ENCODE results near the gene BANF2. TPM values are rescaled to one million over a fixed set of nuclear protein-coding genes. Genes with fewer than 3 reads are reported as not detected.

Gene BANF2
- total and polyA plus RNA-seq, 2 of the 13 experiments (the other 11 are each of a cell fraction or from before 2014, with no cell fraction given), result 0.35 TPM; not detected in 1

DNA sequence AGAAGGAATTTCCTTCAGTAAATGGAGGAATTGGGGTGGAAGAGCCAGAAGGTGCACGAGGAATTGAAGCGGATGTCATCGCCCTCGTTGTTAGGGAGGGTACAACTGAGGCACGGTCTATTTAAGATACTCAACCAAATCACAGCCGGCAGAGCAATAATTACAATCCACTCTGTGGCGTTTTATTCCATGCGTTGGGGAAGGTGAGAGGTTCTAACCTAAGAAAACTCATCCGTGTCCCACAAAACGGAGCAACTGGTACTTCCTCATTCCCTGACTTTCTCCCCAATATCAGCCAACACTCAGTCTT, 16.9 kb upstream of the BANF2 start (continued):
- TF ChIP-seq ZZZ3 (CRISPR knock-in tag; IDR thresholded peaks at IDR 0.05; ENCODE audit: borderline replicate concordance) (no peak), TRIM24 (CRISPR knock-in tag; IDR thresholded peaks at IDR 0.05) (no peak), PRMT3 (CRISPR knock-in tag; IDR thresholded peaks at IDR 0.05; ENCODE audit: borderline replicate concordance, low read depth) (no peak), BCL6 (CRISPR knock-in tag; IDR thresholded peaks at IDR 0.05) (no peak), ONECUT2 (CRISPR knock-in tag; IDR thresholded peaks at IDR 0.05) (no peak), ZFP36L1 (CRISPR knock-in tag; IDR thresholded peaks at IDR 0.05) (0 out of 2 replicates have a peak, but pooled peaks have one; percentile 9), MEIS2 (CRISPR knock-in tag; IDR thresholded peaks at IDR 0.05) (no peak), POLR2AphosphoS5 (IDR thresholded peaks at IDR 0.05; ENCODE audit: low read depth, low read length) (no peak), ZNF24 (IDR thresholded peaks at IDR 0.05) (no peak; the same call in 1 of the 2 replicates)
- TF ChIP-seq, protein P1, sequence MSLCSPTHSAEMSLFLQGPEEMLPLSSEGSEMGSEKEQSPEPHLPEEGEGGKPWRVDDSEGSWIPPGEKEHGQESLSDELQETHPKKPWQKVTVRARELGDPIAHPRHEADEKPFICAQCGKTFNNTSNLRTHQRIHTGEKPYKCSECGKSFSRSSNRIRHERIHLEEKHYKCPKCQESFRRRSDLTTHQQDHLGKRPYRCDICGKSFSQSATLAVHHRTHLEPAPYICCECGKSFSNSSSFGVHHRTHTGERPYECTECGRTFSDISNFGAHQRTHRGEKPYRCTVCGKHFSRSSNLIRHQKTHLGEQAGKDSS (CRISPR knock-in tag; IDR thresholded peaks at IDR 0.05; ENCODE audit: borderline replicate concordance, low read depth), result no peak
- TF ChIP-seq, protein P2, sequence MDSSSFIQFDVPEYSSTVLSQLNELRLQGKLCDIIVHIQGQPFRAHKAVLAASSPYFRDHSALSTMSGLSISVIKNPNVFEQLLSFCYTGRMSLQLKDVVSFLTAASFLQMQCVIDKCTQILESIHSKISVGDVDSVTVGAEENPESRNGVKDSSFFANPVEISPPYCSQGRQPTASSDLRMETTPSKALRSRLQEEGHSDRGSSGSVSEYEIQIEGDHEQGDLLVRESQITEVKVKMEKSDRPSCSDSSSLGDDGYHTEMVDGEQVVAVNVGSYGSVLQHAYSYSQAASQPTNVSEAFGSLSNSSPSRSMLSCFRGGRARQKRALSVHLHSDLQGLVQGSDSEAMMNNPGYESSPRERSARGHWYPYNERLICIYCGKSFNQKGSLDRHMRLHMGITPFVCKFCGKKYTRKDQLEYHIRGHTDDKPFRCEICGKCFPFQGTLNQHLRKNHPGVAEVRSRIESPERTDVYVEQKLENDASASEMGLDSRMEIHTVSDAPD (CRISPR knock-in tag; IDR thresholded peaks at IDR 0.05), result no peak; the same call in 1 of the 2 replicates
- TF ChIP-seq, protein P3, sequence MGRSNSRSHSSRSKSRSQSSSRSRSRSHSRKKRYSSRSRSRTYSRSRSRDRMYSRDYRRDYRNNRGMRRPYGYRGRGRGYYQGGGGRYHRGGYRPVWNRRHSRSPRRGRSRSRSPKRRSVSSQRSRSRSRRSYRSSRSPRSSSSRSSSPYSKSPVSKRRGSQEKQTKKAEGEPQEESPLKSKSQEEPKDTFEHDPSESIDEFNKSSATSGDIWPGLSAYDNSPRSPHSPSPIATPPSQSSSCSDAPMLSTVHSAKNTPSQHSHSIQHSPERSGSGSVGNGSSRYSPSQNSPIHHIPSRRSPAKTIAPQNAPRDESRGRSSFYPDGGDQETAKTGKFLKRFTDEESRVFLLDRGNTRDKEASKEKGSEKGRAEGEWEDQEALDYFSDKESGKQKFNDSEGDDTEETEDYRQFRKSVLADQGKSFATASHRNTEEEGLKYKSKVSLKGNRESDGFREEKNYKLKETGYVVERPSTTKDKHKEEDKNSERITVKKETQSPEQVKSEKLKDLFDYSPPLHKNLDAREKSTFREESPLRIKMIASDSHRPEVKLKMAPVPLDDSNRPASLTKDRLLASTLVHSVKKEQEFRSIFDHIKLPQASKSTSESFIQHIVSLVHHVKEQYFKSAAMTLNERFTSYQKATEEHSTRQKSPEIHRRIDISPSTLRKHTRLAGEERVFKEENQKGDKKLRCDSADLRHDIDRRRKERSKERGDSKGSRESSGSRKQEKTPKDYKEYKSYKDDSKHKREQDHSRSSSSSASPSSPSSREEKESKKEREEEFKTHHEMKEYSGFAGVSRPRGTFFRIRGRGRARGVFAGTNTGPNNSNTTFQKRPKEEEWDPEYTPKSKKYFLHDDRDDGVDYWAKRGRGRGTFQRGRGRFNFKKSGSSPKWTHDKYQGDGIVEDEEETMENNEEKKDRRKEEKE (IDR thresholded peaks at IDR 0.05), result no peak
- TF ChIP-seq, protein P4, sequence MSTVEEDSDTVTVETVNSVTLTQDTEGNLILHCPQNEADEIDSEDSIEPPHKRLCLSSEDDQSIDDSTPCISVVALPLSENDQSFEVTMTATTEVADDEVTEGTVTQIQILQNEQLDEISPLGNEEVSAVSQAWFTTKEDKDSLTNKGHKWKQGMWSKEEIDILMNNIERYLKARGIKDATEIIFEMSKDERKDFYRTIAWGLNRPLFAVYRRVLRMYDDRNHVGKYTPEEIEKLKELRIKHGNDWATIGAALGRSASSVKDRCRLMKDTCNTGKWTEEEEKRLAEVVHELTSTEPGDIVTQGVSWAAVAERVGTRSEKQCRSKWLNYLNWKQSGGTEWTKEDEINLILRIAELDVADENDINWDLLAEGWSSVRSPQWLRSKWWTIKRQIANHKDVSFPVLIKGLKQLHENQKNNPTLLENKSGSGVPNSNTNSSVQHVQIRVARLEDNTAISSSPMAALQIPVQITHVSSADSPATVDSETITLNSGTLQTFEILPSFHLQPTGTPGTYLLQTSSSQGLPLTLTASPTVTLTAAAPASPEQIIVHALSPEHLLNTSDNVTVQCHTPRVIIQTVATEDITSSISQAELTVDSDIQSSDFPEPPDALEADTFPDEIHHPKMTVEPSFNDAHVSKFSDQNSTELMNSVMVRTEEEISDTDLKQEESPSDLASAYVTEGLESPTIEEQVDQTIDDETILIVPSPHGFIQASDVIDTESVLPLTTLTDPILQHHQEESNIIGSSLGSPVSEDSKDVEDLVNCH (CRISPR knock-in tag; IDR thresholded peaks at IDR 0.05), result no peak
- TF ChIP-seq, protein P5, sequence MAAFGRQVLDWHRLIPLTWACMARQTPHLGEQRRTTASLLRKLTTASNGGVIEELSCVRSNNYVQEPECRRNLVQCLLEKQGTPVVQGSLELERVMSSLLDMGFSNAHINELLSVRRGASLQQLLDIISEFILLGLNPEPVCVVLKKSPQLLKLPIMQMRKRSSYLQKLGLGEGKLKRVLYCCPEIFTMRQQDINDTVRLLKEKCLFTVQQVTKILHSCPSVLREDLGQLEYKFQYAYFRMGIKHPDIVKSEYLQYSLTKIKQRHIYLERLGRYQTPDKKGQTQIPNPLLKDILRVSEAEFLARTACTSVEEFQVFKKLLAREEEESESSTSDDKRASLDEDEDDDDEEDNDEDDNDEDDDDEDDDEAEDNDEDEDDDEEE (CRISPR knock-in tag; IDR thresholded peaks at IDR 0.05), result no peak
- TF ChIP-seq, protein P6, sequence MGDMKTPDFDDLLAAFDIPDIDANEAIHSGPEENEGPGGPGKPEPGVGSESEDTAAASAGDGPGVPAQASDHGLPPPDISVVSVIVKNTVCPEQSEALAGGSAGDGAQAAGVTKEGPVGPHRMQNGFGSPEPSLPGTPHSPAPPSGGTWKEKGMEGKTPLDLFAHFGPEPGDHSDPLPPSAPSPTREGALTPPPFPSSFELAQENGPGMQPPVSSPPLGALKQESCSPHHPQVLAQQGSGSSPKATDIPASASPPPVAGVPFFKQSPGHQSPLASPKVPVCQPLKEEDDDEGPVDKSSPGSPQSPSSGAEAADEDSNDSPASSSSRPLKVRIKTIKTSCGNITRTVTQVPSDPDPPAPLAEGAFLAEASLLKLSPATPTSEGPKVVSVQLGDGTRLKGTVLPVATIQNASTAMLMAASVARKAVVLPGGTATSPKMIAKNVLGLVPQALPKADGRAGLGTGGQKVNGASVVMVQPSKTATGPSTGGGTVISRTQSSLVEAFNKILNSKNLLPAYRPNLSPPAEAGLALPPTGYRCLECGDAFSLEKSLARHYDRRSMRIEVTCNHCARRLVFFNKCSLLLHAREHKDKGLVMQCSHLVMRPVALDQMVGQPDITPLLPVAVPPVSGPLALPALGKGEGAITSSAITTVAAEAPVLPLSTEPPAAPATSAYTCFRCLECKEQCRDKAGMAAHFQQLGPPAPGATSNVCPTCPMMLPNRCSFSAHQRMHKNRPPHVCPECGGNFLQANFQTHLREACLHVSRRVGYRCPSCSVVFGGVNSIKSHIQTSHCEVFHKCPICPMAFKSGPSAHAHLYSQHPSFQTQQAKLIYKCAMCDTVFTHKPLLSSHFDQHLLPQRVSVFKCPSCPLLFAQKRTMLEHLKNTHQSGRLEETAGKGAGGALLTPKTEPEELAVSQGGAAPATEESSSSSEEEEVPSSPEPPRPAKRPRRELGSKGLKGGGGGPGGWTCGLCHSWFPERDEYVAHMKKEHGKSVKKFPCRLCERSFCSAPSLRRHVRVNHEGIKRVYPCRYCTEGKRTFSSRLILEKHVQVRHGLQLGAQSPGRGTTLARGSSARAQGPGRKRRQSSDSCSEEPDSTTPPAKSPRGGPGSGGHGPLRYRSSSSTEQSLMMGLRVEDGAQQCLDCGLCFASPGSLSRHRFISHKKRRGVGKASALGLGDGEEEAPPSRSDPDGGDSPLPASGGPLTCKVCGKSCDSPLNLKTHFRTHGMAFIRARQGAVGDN (CRISPR knock-in tag; IDR thresholded peaks at IDR 0.05), result no peak
- TF ChIP-seq, protein P7, sequence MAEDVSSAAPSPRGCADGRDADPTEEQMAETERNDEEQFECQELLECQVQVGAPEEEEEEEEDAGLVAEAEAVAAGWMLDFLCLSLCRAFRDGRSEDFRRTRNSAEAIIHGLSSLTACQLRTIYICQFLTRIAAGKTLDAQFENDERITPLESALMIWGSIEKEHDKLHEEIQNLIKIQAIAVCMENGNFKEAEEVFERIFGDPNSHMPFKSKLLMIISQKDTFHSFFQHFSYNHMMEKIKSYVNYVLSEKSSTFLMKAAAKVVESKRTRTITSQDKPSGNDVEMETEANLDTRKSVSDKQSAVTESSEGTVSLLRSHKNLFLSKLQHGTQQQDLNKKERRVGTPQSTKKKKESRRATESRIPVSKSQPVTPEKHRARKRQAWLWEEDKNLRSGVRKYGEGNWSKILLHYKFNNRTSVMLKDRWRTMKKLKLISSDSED (CRISPR knock-in tag; IDR thresholded peaks at IDR 0.05), result no peak

Data from HepG2 (cell line).